H1 (cell line): ENCODE measurements around the gene CCDC88C. TPM values are rescaled to one million over a fixed set of nuclear protein-coding genes. Genes with fewer than 3 reads are reported as not detected.

ENCODE experiments used
- BCL11A ChIP-seq, 2 experiments: IDR thresholded peaks; one replicate each; pipeline ENCODE4 v1.6.1; 2011; ENCODE audit warnings: low read depth in 2 of 2, low read length in 2 of 2, mild to moderate bottlenecking in 2 of 2
- CBX5 ChIP-seq: fragments of 300-800, 300-1000 bp; sonication (generic); IDR thresholded peaks from 2 replicates; pipeline ENCODE4 v1.7.1; 2016; ENCODE audit warnings: antibody characterized with exemption, low read length, low read depth
- CHD2 ChIP-seq: IDR thresholded peaks from 2 replicates; pipeline ENCODE4 v1.6.1; 2012; ENCODE audit warnings: low read length, improper control_type of control experiment
- CHD7 ChIP-seq: fragments of 300-600 bp; sonication (generic); IDR thresholded peaks from 2 replicates; pipeline ENCODE4 v1.7.1; 2012; ENCODE audit warnings: low read length, moderate library complexity, mild to moderate bottlenecking, inconsistent platforms; ENCODE audit not compliant: insufficient replicate concordance
- KDM4A ChIP-seq: IDR thresholded peaks from one replicate; pipeline ENCODE4 v1.7.1; 2012; ENCODE audit warnings: low read depth, mild to moderate bottlenecking, moderate library complexity, low read length, inconsistent platforms; ENCODE audit not compliant: severe bottlenecking
- NANOG ChIP-seq: IDR thresholded peaks from 2 replicates; pipeline ENCODE4 v1.6.1; 2011; ENCODE audit warnings: low read length, low read depth, mild to moderate bottlenecking, inconsistent platforms; ENCODE audit not compliant: insufficient read depth, poor library complexity, severe bottlenecking
- RBBP5 ChIP-seq: IDR thresholded peaks from 2 replicates; pipeline ENCODE4 v1.7.1; 2012; ENCODE audit warnings: low read depth, mild to moderate bottlenecking, inconsistent platforms, low read length, moderate library complexity, borderline replicate concordance
- YY1 ChIP-seq: IDR thresholded peaks from 2 replicates; pipeline ENCODE4 v1.6.1; 2011; ENCODE audit warnings: low read depth, mild to moderate bottlenecking, low read length
- ZNF274 ChIP-seq: IDR thresholded peaks from 2 replicates; pipeline ENCODE4 v1.7.0; 2012; ENCODE audit warnings: low read length, borderline replicate concordance; ENCODE audit errors: extremely low read depth
- polyA plus RNA-seq, 7 experiments: library from polyadenylated mRNA; depleted of rRNA in 3 of 7; stranded (reverse) in 5 of 7; unstranded in 2 of 7; fragments of >200 nt in 5 of 7; fragments of 200-250 nt in 2 of 7; gene quantifications; 1 replicate in 5 of 7; 2 replicates in 1 of 7; 4 replicates in 1 of 7; pipeline versions ENCODE4 v1.2.1 to v1.2.3, GENCODE V29; 2011 to 2013; ENCODE audit warnings: missing spikeins in 2 of 7, mixed read lengths in 2 of 7
- total RNA-seq: library from RNA; stranded (reverse); fragmentation: NEBNext Ultra II Directional; extraction: Animal tissue kit (Norgen Biotek cat#: 25700); gene quantifications from 2 replicates; pipeline ENCODE4 v1.2.1, GENCODE V29; 2021

CCDC88C gene
- total and polyA plus RNA-seq, 2 of the 8 experiments (the other 6 are each of a cell fraction or from before 2014, with no cell fraction given) = 10.3 to 57.7 TPM

GRCh38 chr14:91264151-91265150 is 153.2 kb downstream of the CCDC88C start (continued):
- TF ChIP-seq RBBP5 (0 out of 2 replicates have a peak, but pooled peaks have one; percentile 64), YY1 (no peak), ZNF274 (no peak), CHD7 (no peak), KDM4A (peak; percentile 76), BCL11A (IDR thresholded peaks at IDR 0.05; ENCODE audit: low read depth in 2 of 2, low read length in 2 of 2) (no peak), CHD2 (no peak), CBX5 (no peak), NANOG (no peak)
